CD8-positive, alpha-beta memory T cell (primary cell): Measurements from ENCODE around the gene GOLGA8H. TPM values are rescaled to one million over a fixed set of nuclear protein-coding genes. Genes with fewer than 3 reads are reported as not detected.
"Not testable (repeated sequence)": the region's sequence is repeated elsewhere in the genome, so short reads cannot be mapped to it uniquely, and the experiment has no call there.

Experiments
- CTCF ChIA-PET: fragments of 350-600 bp; sonication (Branson Sonifier 250); formaldehyde crosslinking; loops from one replicate; lab custom pipeline; 2021; ENCODE audit warnings: antibody characterized with exemption; lab: Charles Lee
- POLR2A ChIA-PET: fragments of 350-600 bp; sonication (Branson Sonifier 250); formaldehyde crosslinking; loops from one replicate; lab custom pipeline; 2021; ENCODE audit warnings: antibody characterized with exemption; lab: Charles Lee
- DNase-seq, 5 donors: peaks; one replicate each; pipeline versions ENCODE4 v3.0.0 to v3.0.0-alpha.2; 2020 to 2022; ENCODE audit warnings: mixed read lengths in 1 of 5
- H3K27ac ChIP-seq: one replicate; pipeline ENCODE4 v1.7.0; 2013; ENCODE audit warnings: low read depth, mild to moderate bottlenecking, low read length, moderate library complexity
- H3K27me3 ChIP-seq: 2 replicates; pipeline ENCODE4 v1.7.0; 2013; ENCODE audit warnings: low read length, mild to moderate bottlenecking; ENCODE audit not compliant: insufficient read depth, poor library complexity, severe bottlenecking
- H3K36me3 ChIP-seq: 2 replicates; pipeline ENCODE4 v1.7.0; 2013; ENCODE audit warnings: mild to moderate bottlenecking, low read length, moderate library complexity; ENCODE audit not compliant: insufficient read depth
- H3K4me1 ChIP-seq: 2 replicates; pipeline ENCODE4 v1.7.0; 2013; ENCODE audit warnings: mild to moderate bottlenecking, low read length, moderate library complexity; ENCODE audit not compliant: insufficient read depth
- H3K4me3 ChIP-seq: 2 replicates; pipeline ENCODE4 v1.7.0; 2013; ENCODE audit warnings: mild to moderate bottlenecking, low read length
- H3K9me3 ChIP-seq: 2 replicates; pipeline ENCODE4 v1.7.0; 2013; ENCODE audit warnings: mild to moderate bottlenecking, low read length
- H3K27ac Mint-ChIP-seq, 8 donors: one replicate each; pipeline ENCODE4 v1.8.0; 2020 to 2021; ENCODE audit warnings: mixed read lengths in 8 of 8, mild to moderate bottlenecking in 6 of 8, inconsistent platforms in 3 of 8, moderate library complexity in 3 of 8
- H3K27me3 Mint-ChIP-seq, 2 donors: one replicate each; pipeline ENCODE4 v1.8.0; 2020 to 2021; ENCODE audit warnings: mixed read lengths in 2 of 2, mild to moderate bottlenecking in 1 of 2, moderate library complexity in 1 of 2
- H3K36me3 Mint-ChIP-seq, 3 donors: one replicate each; pipeline ENCODE4 v1.8.0; 2020 to 2021; ENCODE audit warnings: mixed read lengths in 3 of 3, inconsistent platforms in 1 of 3, mild to moderate bottlenecking in 1 of 3
- H3K4me1 Mint-ChIP-seq, 3 donors: one replicate each; pipeline ENCODE4 v1.8.0; 2020 to 2021; ENCODE audit warnings: mixed read lengths in 3 of 3, inconsistent platforms in 1 of 3, mild to moderate bottlenecking in 1 of 3
- H3K4me3 Mint-ChIP-seq, 7 donors: one replicate each; pipeline ENCODE4 v1.8.0; 2020 to 2021; ENCODE audit warnings: mixed read lengths in 7 of 7, mild to moderate bottlenecking in 6 of 7, moderate library complexity in 4 of 7, inconsistent platforms in 2 of 7
- H3K9me3 Mint-ChIP-seq, 5 donors: one replicate each; pipeline ENCODE4 v1.8.0; 2020 to 2022; ENCODE audit warnings: mixed read lengths in 5 of 5, mild to moderate bottlenecking in 3 of 5, moderate library complexity in 2 of 5, inconsistent platforms in 1 of 5
- polyA plus RNA-seq: library from polyadenylated mRNA; unstranded; fragments of 300-500 nt; fragmentation: Illumina TruSeq; gene quantifications from one replicate; pipeline ENCODE4 v1.2.3, GENCODE V29; 2021
- total RNA-seq, 2 experiments: library from RNA; stranded (reverse); gene quantifications; one replicate each; pipeline ENCODE4 v1.2.3, GENCODE V29; 2021

GOLGA8H gene
- total and polyA plus RNA-seq, 3 experiments from 2014 or later: not detected

DNA sequence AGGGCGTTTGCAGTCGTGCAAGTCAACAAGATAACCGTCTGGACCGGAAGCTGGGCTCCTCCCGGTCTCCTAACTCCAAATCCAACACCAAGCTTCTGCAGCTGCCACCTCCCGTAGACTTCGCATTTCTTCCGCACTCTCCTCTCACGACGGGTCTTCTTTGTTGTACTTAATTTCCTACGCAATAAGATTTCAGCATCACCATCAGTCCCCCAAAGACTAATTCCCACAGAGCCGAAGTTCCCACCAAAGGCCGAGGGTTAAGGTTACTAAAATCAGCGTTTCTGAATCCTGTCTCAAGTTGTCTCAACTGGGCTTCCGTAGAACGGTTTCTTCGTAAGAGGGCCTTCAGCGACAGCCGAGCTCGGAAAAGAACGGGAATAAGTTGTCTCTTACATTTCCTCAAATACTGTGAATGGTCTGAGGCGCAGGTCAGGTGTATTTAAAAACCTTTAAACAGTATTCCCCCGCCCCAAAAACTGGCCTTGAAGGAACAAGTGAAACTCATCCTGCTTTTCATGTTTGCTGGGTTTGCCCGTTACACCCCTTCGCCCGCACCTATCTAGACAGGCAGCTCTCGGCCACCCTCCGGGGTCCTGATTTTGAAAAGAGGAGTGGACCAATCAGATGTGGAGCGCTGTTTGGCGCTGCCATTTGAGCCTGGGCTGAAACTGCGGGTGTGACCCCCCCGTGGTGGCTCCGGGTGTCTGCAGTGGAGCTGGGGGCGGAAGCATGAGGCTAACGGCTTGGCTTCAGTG lies 21.8 kb downstream of the GOLGA8H start, which contains the start of gene ARHGAP11B:
ARHGAP11B (plus strand) TSS at position 693 of the 758 bp plus-strand sequence.
- Histone ChIP-seq H3K4me3 (peak within 1 kb of the TSS; percentile 98), H3K27ac (peak within 1 kb of the TSS; percentile 80)
- H3K9me3 ChIP-seq, H3K27me3 ChIP-seq, POLR2A ChIA-PET, H3K4me1 ChIP-seq, H3K9me3 Mint-ChIP-seq, H3K27me3 Mint-ChIP-seq, H3K36me3 ChIP-seq: not testable (repeated sequence)
- peak; percentile 90 to 97 (median 95) for DNase-seq
- H3K4me1 Mint-ChIP-seq: peaks cover 20 to 33% (median 28%) of the 10 kb centered on the region in 3 donors
- peak within 1 kb of the TSS; percentile 95 to 100 (median 97) for H3K27ac Mint-ChIP-seq
- peaks cover 0 to 15% (median 0%) of the 10 kb centered on the region in 3 donors for H3K36me3 Mint-ChIP-seq
- H3K4me3 Mint-ChIP-seq: peak within 1 kb of the TSS; percentile 90 to 99 (median 98)
- CTCF ChIA-PET: interaction anchor here (1.0 kb wide), 1 partner anchor 701 kb away, joined by 3 read pairs; the partner anchor contains the start of gene KLF13

GRCh38 chr15:30626194-30626565 lies 22.4 kb downstream of the GOLGA8H start:
- peaks cover 20 to 33% (median 28%) of the 10 kb centered on the region in 3 donors for H3K4me1 Mint-ChIP-seq
- H3K9me3 Mint-ChIP-seq, DNase-seq, H3K9me3 ChIP-seq, H3K36me3 ChIP-seq, H3K27me3 ChIP-seq, H3K4me1 ChIP-seq, POLR2A ChIA-PET, H3K27me3 Mint-ChIP-seq: not testable (repeated sequence)
- peak overlapping the region; percentile 90 to 99 (median 98) for H3K4me3 Mint-ChIP-seq
- H3K27ac Mint-ChIP-seq: peak overlapping the region; percentile 95 to 100 (median 96)
- CTCF ChIA-PET: interaction anchor here (1.0 kb wide), 1 partner anchor 700 kb away, joined by 3 read pairs; the partner anchor contains the start of gene KLF13
- peaks cover 0 to 15% (median 0%) of the 10 kb centered on the region in 3 donors for H3K36me3 Mint-ChIP-seq
- Histone ChIP-seq H3K27ac (peak overlapping the region; percentile 80), H3K4me3 (peak overlapping the region; percentile 98)

- Mint-ChIP-seq H3K36me3 (peaks cover 0 to 15% (median 0%) of the 10 kb centered on the region in 3 donors), H3K4me3 (peak overlapping the region; percentile 90 to 99 (median 98)), H3K27ac (peak overlapping the region; percentile 95 to 100 (median 96)), H3K4me1 (peaks cover 20 to 33% (median 28%) of the 10 kb centered on the region in 3 donors)
- peak overlapping the region; percentile 80 for H3K27ac ChIP-seq
- CTCF ChIA-PET, H3K4me1 ChIP-seq, POLR2A ChIA-PET, H3K36me3 ChIP-seq, H3K27me3 Mint-ChIP-seq, H3K9me3 ChIP-seq, H3K9me3 Mint-ChIP-seq, DNase-seq, H3K27me3 ChIP-seq: not testable (repeated sequence)
- peak overlapping the region; percentile 98 for H3K4me3 ChIP-seq
Measured at GRCh38 chr15:30626632-30627031, 22.8 kb downstream of the GOLGA8H start.

- Mint-ChIP-seq H3K4me3 (no peak overlapping the region), H3K27ac (peak overlapping the region in 3 of 8 donors; percentile 9 to 44 (median 19)), H3K27me3 (no peaks in the 10 kb centered on the region), H3K9me3 (no peaks in the 10 kb centered on the region), H3K4me1 (peaks cover 8 to 20% (median 11%) of the 10 kb centered on the region in 3 donors), H3K36me3 (peaks cover 0 to 9% (median 1%) of the 10 kb centered on the region in 3 donors)
- ChIA-PET POLR2A (no interaction called here), CTCF (no interaction called here)
- Histone ChIP-seq H3K36me3 (no peaks in the 10 kb centered on the region), H3K4me1 (peaks cover 5% of the 10 kb centered on the region), H3K27ac (no peak overlapping the region), H3K27me3 (no peaks in the 10 kb centered on the region), H3K9me3 (no peaks in the 10 kb centered on the region), H3K4me3 (no peak overlapping the region)
- DNase-seq: no peak
Measured at GRCh38 chr15:30650012-30650929, 46.4 kb downstream of the GOLGA8H start.

DNA sequence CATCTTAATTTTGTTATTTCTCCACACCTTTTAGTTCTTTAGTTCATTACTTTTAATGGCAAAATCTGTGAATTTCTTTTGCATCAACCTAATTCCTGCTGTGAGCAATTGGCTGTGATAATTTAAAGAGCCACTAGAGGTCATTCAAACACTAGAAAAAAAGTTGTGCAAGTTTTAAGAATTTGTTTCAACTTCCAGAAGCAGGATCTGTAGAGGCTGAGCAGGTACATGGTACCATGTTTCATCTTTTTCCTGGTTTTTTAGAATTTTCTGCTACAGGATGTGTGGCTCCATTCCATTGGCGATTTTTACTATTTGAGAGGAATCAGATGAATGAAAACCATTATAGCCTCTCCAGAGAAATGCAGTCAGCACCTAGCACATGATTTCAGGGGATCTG lies 57.3 kb downstream of the GOLGA8H start:
- H3K36me3 ChIP-seq, POLR2A ChIA-PET: not testable (repeated sequence)
- CTCF ChIA-PET: interaction anchor here (0.9 to 1.6 kb wide), 3 partner anchors 9 to 468 kb away, joined by 3 to 5 read pairs (median 3); no protein-coding TSS in a partner anchor

More for the DNA sequence above, 57.3 kb downstream of the GOLGA8H start:
- not testable (repeated sequence) for H3K27me3 Mint-ChIP-seq, H3K9me3 ChIP-seq, H3K4me3 Mint-ChIP-seq, H3K27ac Mint-ChIP-seq, H3K9me3 Mint-ChIP-seq, H3K4me3 ChIP-seq, H3K27ac ChIP-seq, H3K4me1 ChIP-seq, H3K27me3 ChIP-seq, H3K36me3 Mint-ChIP-seq, H3K4me1 Mint-ChIP-seq
- peak in 2 of 5 donors; percentile 6 to 9 for DNase-seq

Other genes with a start within 250 kb of the GOLGA8H start
- gene CHRFAM7A, start 210.5 kb upstream of the GOLGA8H start, total RNA-seq: not detected
- gene CHRFAM7A, start 210.5 kb upstream of the GOLGA8H start, polyA plus RNA-seq: not detected
- gene GOLGA8R, start 189.8 kb upstream of the GOLGA8H start, total RNA-seq: under 1 TPM; 0.66 to 0.69 TPM
- not detected for gene GOLGA8R, start 189.8 kb upstream of the GOLGA8H start, polyA plus RNA-seq
- gene GOLGA8Q, start 52.0 kb upstream of the GOLGA8H start, total RNA-seq: 1 to 10 TPM in 1 of 2 experiments, not detected in 1; 1.0 TPM
- not detected for gene GOLGA8Q, start 52.0 kb upstream of the GOLGA8H start, polyA plus RNA-seq